ENCODE data around the gene CALY. TPM values are rescaled to one million over a fixed set of nuclear protein-coding genes. Genes with fewer than 3 reads are reported as not detected.

Gene CALY
- total and polyA plus RNA-seq, 7 donors, result 0.05 TPM; not detected in 6

GRCh38 chr10:133279326-133280226 is 57.1 kb downstream of the CALY start:
- H3K9me3 ChIP-seq, result no peaks in the 10 kb centered on the region
- no peak for TF ChIP-seq CTCF (IDR thresholded peaks at IDR 0.05)
- H3K36me3 ChIP-seq (ENCODE audit: insufficient read depth in 1 of 2, low read depth in 1 of 2), result peaks cover 4 to 62% of the 10 kb centered on the region in 2 donors
- WGBS, 3 donors, result 85 to 88% (median 86%) methylated on average over 23 to 24 of the region's 24 CpGs
- H3K27me3 ChIP-seq (ENCODE audit: insufficient read depth in 3 of 3, low read length in 2 of 3), result peaks cover 0 to 27% (median 7%) of the 10 kb centered on the region in 3 donors
- no peaks in the 10 kb centered on the region for H3K4me1 ChIP-seq
- intact Hi-C loops (cut with DNase I), result no loop called here
- H3K27ac ChIP-seq, result no peak overlapping the region
- ATAC-seq (no peak), DNase-seq (no peak)
- H3K4me3 ChIP-seq, result no peak overlapping the region

GRCh38 chr10:133278577-133279265 is 58.0 kb downstream of the CALY start:
- ATAC-seq (peak in 3 of 4 donors; percentile 13 to 18 (median 13)), DNase-seq (peak in 1 of 2 donors; percentile 74)
- WGBS, 3 donors, result 76 to 81% (median 80%) methylated on average over 19 of the region's 19 CpGs
- H3K4me3 ChIP-seq, result no peak overlapping the region
- H3K9me3 ChIP-seq, result no peaks in the 10 kb centered on the region
- intact Hi-C loops (cut with DNase I), result no loop called here
- peaks cover 0 to 29% (median 7%) of the 10 kb centered on the region in 3 donors for H3K27me3 ChIP-seq (ENCODE audit: insufficient read depth in 3 of 3, low read length in 2 of 3)
- TF ChIP-seq CTCF (IDR thresholded peaks at IDR 0.05), result no peak
- no peaks in the 10 kb centered on the region for H3K4me1 ChIP-seq
- H3K36me3 ChIP-seq (ENCODE audit: insufficient read depth in 1 of 2, low read depth in 1 of 2), result peaks cover 4 to 53% of the 10 kb centered on the region in 2 donors
- no peak overlapping the region for H3K27ac ChIP-seq

GRCh38 chr10:133277993-133278576 is 58.6 kb downstream of the CALY start:
- H3K27ac ChIP-seq, result no peak overlapping the region
- no peak for TF ChIP-seq CTCF (IDR thresholded peaks at IDR 0.05)
- DNase-seq (peak in 1 of 2 donors; percentile 54), ATAC-seq (peak in 1 of 4 donors; percentile 5)
- H3K4me1 ChIP-seq, result no peaks in the 10 kb centered on the region
- peaks cover 0 to 29% (median 7%) of the 10 kb centered on the region in 3 donors for H3K27me3 ChIP-seq (ENCODE audit: insufficient read depth in 3 of 3, low read length in 2 of 3)
- no peak overlapping the region for H3K4me3 ChIP-seq
- H3K36me3 ChIP-seq (ENCODE audit: insufficient read depth in 1 of 2, low read depth in 1 of 2), result peaks cover 4 to 47% of the 10 kb centered on the region in 2 donors
- WGBS, 3 donors, result 75 to 85% (median 84%) methylated on average over 12 of the region's 12 CpGs
- intact Hi-C loops (cut with DNase I), result no loop called here
- no peaks in the 10 kb centered on the region for H3K9me3 ChIP-seq

- no peak for DNase-seq
- Histone ChIP-seq H3K4me3 (no peak overlapping the region), H3K4me1 (no peaks in the 10 kb centered on the region), H3K9me3 (no peaks in the 10 kb centered on the region), H3K36me3 (ENCODE audit: insufficient read depth in 1 of 2, low read depth in 1 of 2) (peaks cover 4 to 41% of the 10 kb centered on the region in 2 donors), H3K27ac (no peak overlapping the region), H3K27me3 (ENCODE audit: insufficient read depth in 3 of 3, low read length in 2 of 3) (peaks cover 0 to 29% (median 7%) of the 10 kb centered on the region in 3 donors)
- intact Hi-C loops (cut with DNase I), result no loop called here
- peak in 2 of 4 donors; percentile 21 to 35 for ATAC-seq
- WGBS, 3 donors, result 52 to 61% (median 55%) methylated on average over 25 of the region's 25 CpGs
- no peak for TF ChIP-seq CTCF (IDR thresholded peaks at IDR 0.05)
Measured at GRCh38 chr10:133277277-133277992, 59.3 kb downstream of the CALY start.

Data from psoas muscle (tissue), 8 donors.